Measurements from ENCODE around the gene PDK3.

GRCh38 chrX:24426921-24427746 is 38.0 kb upstream of the PDK3 start:
- TF ChIP-seq CTCF (IDR thresholded peaks at IDR 0.05) (no peak), POLR2A (IDR thresholded peaks at IDR 0.05) (no peak), POLR2AphosphoS5 (IDR thresholded peaks at IDR 0.05) (no peak), EP300 (IDR thresholded peaks at IDR 0.05) (no peak)
